Panc1 (cell line): ENCODE results near the gene MAT2B. TPM values are rescaled to one million over a fixed set of nuclear protein-coding genes. Genes with fewer than 3 reads are reported as not detected.

ENCODE experiments used
- ATAC-seq: fragments of 200-7000 bp; cut with Tn5 transposase; 2 replicates; pipeline ENCODE4 v1.9.1; 2020; ENCODE audit warnings: mild to moderate bottlenecking, moderate library complexity
- BruUV-seq: library from RNA; stranded (reverse); fragments of 400-500 nt; replicated peaks from 2 replicates; lab custom pipeline; 2021; lab: Mats Ljungman, UMichigan
- CTCF ChIA-PET: fragments of 300-600 bp; sonication (Branson Sonifier 250); formaldehyde crosslinking; loops from one replicate; lab custom pipeline; 2022; ENCODE audit warnings: antibody characterized with exemption; lab: Charles Lee
- POLR2A ChIA-PET: fragments of 300-600 bp; sonication (Branson Sonifier 250); formaldehyde crosslinking; loops from one replicate; lab custom pipeline; 2022; ENCODE audit warnings: antibody characterized with exemption; lab: Charles Lee
- DNase-seq: peaks from one replicate; pipeline ENCODE4 v3.0.0-alpha.2; 2010; ENCODE audit warnings: low read depth, low spot score
- H3K27ac ChIP-seq: 2 replicates; pipeline ENCODE4 v1.5.1; 2011; ENCODE audit warnings: mild to moderate bottlenecking, low read length, inconsistent platforms
- H3K27me3 ChIP-seq: fragments of 200-500 bp; sonication (Bioruptor generic); 2 replicates; pipeline ENCODE4 v1.6.0; 2014; ENCODE audit warnings: low read length, inconsistent platforms; ENCODE audit not compliant: control insufficient read depth, insufficient read depth
- H3K36me3 ChIP-seq: fragments of 200-500 bp; sonication (Bioruptor generic); 2 replicates; pipeline ENCODE4 v1.5.1; 2014; ENCODE audit warnings: inconsistent platforms, mild to moderate bottlenecking, low read length, moderate library complexity; ENCODE audit not compliant: control insufficient read depth, insufficient read depth
- H3K4me1 ChIP-seq: 2 replicates; pipeline ENCODE4 v1.5.1; 2011; ENCODE audit warnings: inconsistent platforms, mild to moderate bottlenecking, low read length, moderate library complexity; ENCODE audit not compliant: control insufficient read depth, insufficient read depth
- H3K4me3 ChIP-seq, 2 experiments: 2 replicates each; pipeline ENCODE4 v1.5.1; 2011 to 2012; ENCODE audit warnings: low read depth in 2 of 2, low read length in 2 of 2, mild to moderate bottlenecking in 2 of 2, inconsistent platforms in 1 of 2, moderate library complexity in 1 of 2
- H3K9me3 ChIP-seq: fragments of 200-500 bp; sonication (Bioruptor generic); 2 replicates; pipeline ENCODE4 v1.5.1; 2014; ENCODE audit warnings: low read depth, mild to moderate bottlenecking, inconsistent platforms, low read length, moderate library complexity; ENCODE audit not compliant: control insufficient read depth, insufficient read depth
- CTCF ChIP-seq: fragments of 450-650 bp; IDR thresholded peaks from 2 replicates; pipeline ENCODE4 v1.5.1; 2017; ENCODE audit warnings: mild to moderate bottlenecking
- POLR2AphosphoS5 ChIP-seq: IDR thresholded peaks from 2 replicates; pipeline ENCODE4 v1.6.1; 2012; ENCODE audit warnings: mild to moderate bottlenecking, low read depth, low read length, moderate library complexity
- REST ChIP-seq, 2 experiments: IDR thresholded peaks; 2 replicates each; pipeline ENCODE4 v1.6.1; 2011 to 2012; ENCODE audit warnings: low read depth in 2 of 2, control low read depth in 1 of 2, low read length in 1 of 2, mild to moderate bottlenecking in 1 of 2, moderate library complexity in 1 of 2; ENCODE audit not compliant: insufficient read depth in 1 of 2
- SIN3A ChIP-seq: IDR thresholded peaks from 2 replicates; pipeline ENCODE4 v1.6.1; 2012; ENCODE audit warnings: low read depth, mild to moderate bottlenecking, low read length, moderate library complexity, borderline replicate concordance; ENCODE audit not compliant: insufficient read depth
- TCF7L2 ChIP-seq: IDR thresholded peaks from 2 replicates; pipeline ENCODE4 v1.6.1; 2011; ENCODE audit warnings: mild to moderate bottlenecking, low read depth, low read length, inconsistent platforms
- in situ Hi-C: cut with HindIII; loops from 2 replicates; pipeline ENCODE4 v1.10.0; 2016; ENCODE audit warnings: low sequenced_read_pairs, low pct_unique_long_range_greater_than_20kb
- intact Hi-C: fragments of 100-400 bp; cut with micrococcal nuclease; formaldehyde crosslinking; loops from one replicate; pipeline ENCODE4 v1.10.0; 2022; ENCODE audit not compliant: unreplicated experiment
- total RNA-seq: library from RNA; stranded (reverse); gene quantifications from one replicate; pipeline ENCODE4 v1.2.1, GENCODE V29; 2021; ENCODE audit not compliant: unreplicated experiment

MAT2B gene
- total RNA-seq, 1 experiment from 2014 or later = 52.1 TPM

GRCh38 chr5:163459462-163459818, 46.0 kb upstream of the MAT2B start:
- no peak for TF ChIP-seq SIN3A
- TF ChIP-seq CTCF = no peak
- H3K36me3 ChIP-seq = peaks cover 22% of the 10 kb centered on the region
- no peaks in the 10 kb centered on the region for H3K9me3 ChIP-seq
- peak overlapping the region; percentile 88 to 98 for H3K4me3 ChIP-seq
- no TSS peak for BruUV-seq
- CTCF ChIA-PET = no interaction called here
- ATAC-seq (peak; percentile 7), DNase-seq (no peak)
- no peaks in the 10 kb centered on the region for H3K27me3 ChIP-seq
- H3K4me1 ChIP-seq = peaks cover 19% of the 10 kb centered on the region; the same call in 1 of the 2 replicates
- POLR2A ChIA-PET = interaction anchor here (1.2 to 2.8 kb wide), 2 partner anchors 46 to 51 kb away, joined by 4 to 9 read pairs; partner anchors contain the start of gene MAT2B
- H3K27ac ChIP-seq = peak overlapping the region; percentile 99
- in situ Hi-C loops = no loop called here
- intact Hi-C loops = no loop called here

- peaks cover 22% of the 10 kb centered on the region for H3K36me3 ChIP-seq
- peaks cover 19% of the 10 kb centered on the region; the same call in 1 of the 2 replicates for H3K4me1 ChIP-seq
- POLR2A ChIA-PET = interaction anchor here (0.6 to 2.8 kb wide), 8 partner anchors 15 to 52 kb away, joined by 4 to 24 read pairs (median 8); partner anchors contain the start of gene MAT2B
- CTCF ChIA-PET = no interaction called here
- intact Hi-C loops (no loop called here), in situ Hi-C loops (no loop called here)
- peak; percentile 92 for ATAC-seq
- no peaks in the 10 kb centered on the region for H3K27me3 ChIP-seq
- no TSS peak for BruUV-seq
- peak within 1 kb of the TSS; percentile 88 to 98 for H3K4me3 ChIP-seq
- TF ChIP-seq CTCF (peak; percentile 48), POLR2AphosphoS5 (peak; percentile 91), SIN3A (0 out of 2 replicates have a peak, but pooled peaks have one; percentile 35), REST (IDR thresholded peaks at IDR 0.05; ENCODE audit: insufficient read depth in 1 of 2, low read depth in 2 of 2, low read length in 1 of 2) (no peak), TCF7L2 (peak; percentile 85)
- no peaks in the 10 kb centered on the region for H3K9me3 ChIP-seq
- peak; percentile 98 for DNase-seq
- peak within 1 kb of the TSS; percentile 99 for H3K27ac ChIP-seq
Observed at GRCh38 chr5:163459819-163460561, 45.4 kb upstream of the MAT2B start, which contains the start of gene NUDCD2. TSS of gene NUDCD2 (minus strand) at chr5:163460102. CDS start at chr5:163460050, 52 bp downstream.
